Measurements from ENCODE around the gene CARNS1. TPM values are rescaled to one million over a fixed set of nuclear protein-coding genes. Genes with fewer than 3 reads are reported as not detected.

CARNS1 gene
- total RNA-seq, 4 donors from 2014 or later = 0.27 to 4.4 (median 0.43) TPM

DNA sequence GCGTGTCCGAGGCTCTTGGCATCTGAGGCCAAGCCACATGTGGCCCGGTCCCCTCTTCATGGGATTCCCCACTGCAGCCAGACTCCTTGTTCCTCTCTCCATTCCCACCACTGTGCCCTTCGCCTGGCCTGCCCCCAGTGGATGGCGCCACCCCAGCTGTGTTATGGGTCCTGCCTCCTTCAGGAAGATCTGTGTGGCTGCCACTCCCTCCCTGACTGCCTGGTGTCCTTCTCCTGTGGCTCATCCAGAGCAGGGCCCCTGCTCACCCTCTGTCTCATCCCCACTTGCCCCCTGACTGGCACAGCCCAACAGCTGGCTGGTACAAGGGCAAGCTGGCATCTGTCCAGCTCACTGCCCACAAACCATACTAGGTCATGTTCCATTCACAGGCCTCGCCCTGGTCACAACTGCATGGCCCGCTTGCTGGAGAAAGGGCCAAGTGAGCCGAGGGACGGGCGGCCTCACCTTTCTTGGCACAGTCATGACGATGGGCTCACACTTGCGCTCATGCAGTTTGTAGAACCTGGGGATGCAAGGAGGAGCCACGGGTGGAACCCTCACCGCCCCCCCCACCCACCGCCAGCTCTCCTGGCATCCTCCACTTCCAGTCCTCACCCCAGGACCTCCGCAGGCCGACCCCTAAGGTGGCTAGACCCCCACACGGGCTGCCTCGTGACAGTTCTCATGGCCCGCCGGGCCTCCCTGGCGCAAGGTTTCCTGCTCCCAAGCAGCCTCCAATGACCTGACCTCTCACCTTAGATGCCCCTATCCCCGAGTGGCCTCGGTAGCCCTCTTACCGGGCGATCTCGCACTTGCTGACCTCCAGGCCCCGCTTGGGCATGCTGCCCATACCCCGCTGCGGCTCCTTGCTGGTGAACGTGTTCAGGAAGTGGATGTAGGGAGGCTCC lies 24.1 kb downstream of the CARNS1 start:
- 80% methylated on average over 31 of the region's 31 CpGs; no CpG with 5 or more reads in 1 of the 2 donors for WGBS, 2 donors (ENCODE audit: low coverage in 1 of 2)
- Histone ChIP-seq H3K27ac (peak overlapping the region; percentile 72 to 83 (median 74)), H3K36me3 (no peaks in the 10 kb centered on the region), H3K4me3 (no peak overlapping the region), H3K9me3 (no peaks in the 10 kb centered on the region), H3K27me3 (no peaks in the 10 kb centered on the region), H3K4me1 (peaks cover 8 to 48% (median 27%) of the 10 kb centered on the region in 4 donors)
- peak; percentile 62 for DNase-seq
- intact Hi-C loops (cut with DNase I; ENCODE audit: low total_unique reads) = no loop called here
- in situ Hi-C loops (cut with MboI; ENCODE audit: low pct_ligation_motif_present in 1 of 4, low pct_unique_long_range_greater_than_20kb in 1 of 4, low sequenced_read_pairs in 3 of 4) = no loop called here
- no peak for TF ChIP-seq POLR2A (IDR thresholded peaks at IDR 0.05)
- peak in 2 of 5 experiments; percentile 18 to 22 for TF ChIP-seq CTCF (IDR thresholded peaks at IDR 0.05)
- TF ChIP-seq EP300 (IDR thresholded peaks at IDR 0.05; ENCODE audit: low read depth) = no peak

- peaks cover 8 to 57% (median 32%) of the 10 kb centered on the region in 4 donors for H3K4me1 ChIP-seq
- no peak overlapping the region for H3K4me3 ChIP-seq
- no peak for TF ChIP-seq POLR2A (IDR thresholded peaks at IDR 0.05)
- no peak for TF ChIP-seq CTCF (IDR thresholded peaks at IDR 0.05)
- no peak for TF ChIP-seq EP300 (IDR thresholded peaks at IDR 0.05; ENCODE audit: low read depth)
- no peak for TF ChIP-seq POLR2AphosphoS5 (IDR thresholded peaks at IDR 0.05)
- H3K36me3 ChIP-seq = no peaks in the 10 kb centered on the region
- no peaks in the 10 kb centered on the region for H3K9me3 ChIP-seq
- no peaks in the 10 kb centered on the region for H3K27me3 ChIP-seq
- peak overlapping the region; percentile 72 to 83 (median 74) for H3K27ac ChIP-seq
- no peak for DNase-seq
- intact Hi-C loops (cut with DNase I; ENCODE audit: low total_unique reads) (no loop called here), in situ Hi-C loops (cut with MboI; ENCODE audit: low pct_ligation_motif_present in 1 of 4, low pct_unique_long_range_greater_than_20kb in 1 of 4, low sequenced_read_pairs in 3 of 4) (no loop called here)
- 75 to 100% methylated on average over 1 to 17 of the region's 17 CpGs for WGBS, 2 donors (ENCODE audit: low coverage in 1 of 2)
Measured at GRCh38 chr11:67440229-67441097, 25.0 kb downstream of the CARNS1 start.

- in situ Hi-C loops (cut with MboI; ENCODE audit: low pct_ligation_motif_present in 1 of 4, low pct_unique_long_range_greater_than_20kb in 1 of 4, low sequenced_read_pairs in 3 of 4) (no loop called here), intact Hi-C loops (cut with DNase I; ENCODE audit: low total_unique reads) (no loop called here)
- no peak for DNase-seq
- H3K4me3 ChIP-seq = no peak overlapping the region
- H3K9me3 ChIP-seq = no peaks in the 10 kb centered on the region
- H3K27me3 ChIP-seq = no peaks in the 10 kb centered on the region
- 86% methylated on average over 15 of the region's 21 CpGs; no CpG with 5 or more reads in 1 of the 2 donors for WGBS, 2 donors (ENCODE audit: low coverage in 1 of 2)
- peak overlapping the region in 1 of 4 donors; percentile 83 for H3K27ac ChIP-seq
- H3K4me1 ChIP-seq = peaks cover 8 to 53% (median 30%) of the 10 kb centered on the region in 4 donors
- TF ChIP-seq EP300 (IDR thresholded peaks at IDR 0.05; ENCODE audit: low read depth) = no peak
- no peak for TF ChIP-seq CTCF (IDR thresholded peaks at IDR 0.05)
- TF ChIP-seq POLR2A (IDR thresholded peaks at IDR 0.05) = no peak
- no peak for TF ChIP-seq POLR2AphosphoS5 (IDR thresholded peaks at IDR 0.05)
- no peaks in the 10 kb centered on the region for H3K36me3 ChIP-seq
Measured at GRCh38 chr11:67441098-67441563, 25.7 kb downstream of the CARNS1 start.
